Gastroesophageal sphincter (tissue), 3 donors: ENCODE data around the gene KCNMA1.

Experiments used
- CTCF ChIP-seq, 4 experiments: fragments of 200-600 bp in 2 of 4; fragments of 450-650 bp in 2 of 4; sonication (generic) in 1 of 4; IDR thresholded peaks; one replicate each; pipeline ENCODE4 v1.5.1; 2017 to 2019; ENCODE audit warnings: antibody characterized with exemption in 4 of 4, mild to moderate bottlenecking in 2 of 4, moderate library complexity in 2 of 4
- EP300 ChIP-seq: sonication (generic); formaldehyde crosslinking; IDR thresholded peaks from one replicate; pipeline ENCODE4 v1.6.1; 2017; ENCODE audit warnings: antibody characterized with exemption, mild to moderate bottlenecking
- POLR2A ChIP-seq, 2 donors: fragments of 450-650 bp; IDR thresholded peaks; one replicate each; pipeline ENCODE4 v1.6.1; 2017; ENCODE audit warnings: antibody characterized with exemption in 2 of 2, mild to moderate bottlenecking in 2 of 2, moderate library complexity in 1 of 2
- POLR2AphosphoS5 ChIP-seq: sonication (generic); formaldehyde crosslinking; IDR thresholded peaks from one replicate; pipeline ENCODE4 v1.6.1; 2017; ENCODE audit warnings: antibody characterized with exemption

GRCh38 chr10:77121829-77122228 lies 515.8 kb downstream of the KCNMA1 start:
- TF ChIP-seq CTCF (IDR thresholded peaks at IDR 0.05) (no peak), POLR2A (IDR thresholded peaks at IDR 0.05) (no peak), POLR2AphosphoS5 (no peak), EP300 (no peak)
